ENCODE data around the gene SYCP3. TPM values are rescaled to one million over a fixed set of nuclear protein-coding genes. Genes with fewer than 3 reads are reported as not detected.

The SYCP3 gene
- total RNA-seq, 1 experiment from 2014 or later, result 0.31 TPM

- Histone ChIP-seq H2BK120ac (ENCODE audit: low read depth, low read length, poor library complexity, severe bottlenecking) (no peak overlapping the region), H3K79me2 (ENCODE audit: insufficient read depth, low read length) (no peaks in the 10 kb centered on the region), H3K27me3 (ENCODE audit: insufficient read depth, low read length) (no peaks in the 10 kb centered on the region), H3K4me2 (ENCODE audit: insufficient read depth, insufficient read length, low read length) (no peak overlapping the region), H4K91ac (ENCODE audit: insufficient read length, low read depth, low read length) (no peak overlapping the region), H2AFZ (ENCODE audit: low read length) (no peak overlapping the region), H3K56ac (ENCODE audit: insufficient read length, low read depth, low read length) (no peak overlapping the region), H3K18ac (ENCODE audit: insufficient read length, low read depth, low read length) (no peak overlapping the region), H3K23me2 (ENCODE audit: insufficient read length, low read depth, low read length, poor library complexity, severe bottlenecking) (no peaks in the 10 kb centered on the region), H3K9me3 (ENCODE audit: control insufficient read depth, low read depth, low read length) (no peaks in the 10 kb centered on the region), H4K5ac (ENCODE audit: insufficient read length, low read depth, low read length) (no peak overlapping the region), H3K9ac (ENCODE audit: extremely low read depth, insufficient read length, low read length) (no peak overlapping the region), H3K4me1 (ENCODE audit: insufficient read depth, low read length) (no peaks in the 10 kb centered on the region), H3K4ac (ENCODE audit: low read depth, low read length) (no peak overlapping the region), H2BK12ac (ENCODE audit: insufficient read length, low read depth, low read length) (no peak overlapping the region), H2AK5ac (ENCODE audit: insufficient read length, low read length) (no peak overlapping the region), H2BK5ac (ENCODE audit: insufficient read length, low read length) (no peak overlapping the region), H3K27ac (ENCODE audit: insufficient read length, low read depth, low read length) (no peak overlapping the region), H2BK15ac (ENCODE audit: low read depth, low read length) (no peak overlapping the region), H4K8ac (replicated peaks; ENCODE audit: insufficient read length, low read depth, low read length) (no peak overlapping the region), H3K14ac (ENCODE audit: insufficient read depth, low read length) (no peak overlapping the region), H4K20me1 (ENCODE audit: control insufficient read depth, insufficient read depth, insufficient read length) (no peaks in the 10 kb centered on the region), H3T11ph (ENCODE audit: low read length) (no peak overlapping the region), H3K79me1 (ENCODE audit: insufficient read depth, low read depth, low read length, poor library complexity, severe bottlenecking) (no peaks in the 10 kb centered on the region), H3K23ac (ENCODE audit: insufficient read length, low read depth, low read length) (no peak overlapping the region), H2BK20ac (ENCODE audit: low read depth, low read length, poor library complexity, severe bottlenecking) (no peak overlapping the region)
- peaks cover 0 to 7% of the 10 kb centered on the region in 2 experiments; a peak in 1 of 4 replicates for H3K4me1 Mint-ChIP-seq
- peaks cover 3 to 40% (median 25%) of the 10 kb centered on the region in 3 experiments; a peak in 6 of 7 replicates for H3K36me3 Mint-ChIP-seq (ENCODE audit: insufficient read depth in 1 of 3, low read depth in 3 of 3)
- H3K27me3 Mint-ChIP-seq (ENCODE audit: low read depth), result no peaks in the 10 kb centered on the region
- no peak overlapping the region for H3K27ac Mint-ChIP-seq
- TF ChIP-seq CTCF (conservative IDR thresholded peaks at IDR 0.05), result no peak
- H3K4me3 Mint-ChIP-seq, result no peak overlapping the region
- DNase-seq, result no peak
- H3K9me3 Mint-ChIP-seq, result no peaks in the 10 kb centered on the region
- WGBS (ENCODE audit: extremely low coverage, insufficient read length, low lambda C conversion rate), result no CpG with 5 or more reads among the region's 3 CpGs
These were observed 39.9 kb upstream of the SYCP3 start for GRCh38 chr12:101779200-101779599.
